SK-N-SH (cell line): ENCODE results near the gene PDK4. TPM values are rescaled to one million over a fixed set of nuclear protein-coding genes. Genes with fewer than 3 reads are reported as not detected.

Source experiments
- CTCF ChIA-PET: fragments of 300-600, 350-600 bp; formaldehyde crosslinking; extraction: SDS; loops from one replicate; lab custom pipeline; 2021; lab: Yijun Ruan, JAX
- POLR2A ChIA-PET: fragments of 350-600 bp; sonication (Branson Sonifier 250); formaldehyde crosslinking; extraction: SDS; loops from one replicate; lab custom pipeline; 2020; ENCODE audit warnings: antibody characterized with exemption, inconsistent platforms; lab: Yijun Ruan, JAX
- DNase-seq: peaks from one replicate; pipeline ENCODE4 v3.0.0; 2012
- H2AFZ ChIP-seq: fragments of 200-600 bp; sonication (generic); 2 replicates; pipeline ENCODE4 v1.8.1; 2016; ENCODE audit warnings: antibody characterized with exemption, mild to moderate bottlenecking, low read depth
- H3F3A ChIP-seq: fragments of 200-600 bp; sonication (generic); replicated peaks from 2 replicates; pipeline ENCODE3; 2016; ENCODE audit warnings: antibody characterized with exemption, mild to moderate bottlenecking; ENCODE audit not compliant: insufficient read depth
- H3K27ac ChIP-seq, 2 experiments: fragments of 200-500 bp in 1 of 2; fragments of 200-600 bp in 1 of 2; sonication (Bioruptor generic) in 1 of 2; sonication (generic), shearing (Covaris generic) in 1 of 2; 2 replicates each; pipeline versions ENCODE4 v1.5.1 to v1.6.1; 2014 to 2016; ENCODE audit warnings: low read depth in 2 of 2, inconsistent platforms in 1 of 2, low read length in 1 of 2, mild to moderate bottlenecking in 1 of 2, mixed read lengths in 1 of 2
- H3K27me3 ChIP-seq: fragments of 200-600 bp; sonication (generic), shearing (Covaris generic); 2 replicates; pipeline ENCODE4 v1.6.1; 2016; ENCODE audit warnings: mixed run types; ENCODE audit not compliant: insufficient read depth
- H3K36me3 ChIP-seq, 2 experiments: fragments of 200-500 bp in 1 of 2; fragments of 200-600 bp in 1 of 2; sonication (Bioruptor generic) in 1 of 2; sonication (generic) in 1 of 2; replicated peaks in 1 of 2; 2 replicates each; pipeline versions ENCODE3 to v1.5.1; 2014 to 2016; ENCODE audit warnings: low read length in 1 of 2, mild to moderate bottlenecking in 1 of 2; ENCODE audit not compliant: insufficient read depth in 2 of 2, control insufficient read depth in 1 of 2
- H3K4me1 ChIP-seq, 2 experiments: fragments of 200-500 bp in 1 of 2; fragments of 200-600 bp in 1 of 2; sonication (Bioruptor generic) in 1 of 2; sonication (generic), shearing (Covaris generic) in 1 of 2; 2 replicates each; pipeline versions ENCODE4 v1.5.1 to v1.6.1; 2014 to 2016; ENCODE audit warnings: low read depth in 1 of 2, low read length in 1 of 2, mixed run types in 1 of 2; ENCODE audit not compliant: insufficient read depth in 2 of 2, control insufficient read depth in 1 of 2
- H3K4me2 ChIP-seq: fragments of 200-600 bp; sonication (generic), shearing (Covaris generic); 2 replicates; pipeline ENCODE4 v1.6.1; 2017; ENCODE audit warnings: mixed run types
- H3K4me3 ChIP-seq, 2 experiments: fragments of 200-500 bp in 1 of 2; fragments of 200-600 bp in 1 of 2; sonication (Bioruptor generic) in 1 of 2; sonication (generic), shearing (Covaris generic) in 1 of 2; 2 replicates each; pipeline versions ENCODE4 v1.5.1 to v1.8.1; 2014 to 2016; ENCODE audit warnings: low read depth in 2 of 2, inconsistent platforms in 1 of 2, low read length in 1 of 2, mild to moderate bottlenecking in 1 of 2, mixed read lengths in 1 of 2, moderate library complexity in 1 of 2
- H3K79me2 ChIP-seq: fragments of 200-600 bp; sonication (generic); 2 replicates; pipeline ENCODE4 v1.8.1; 2017; ENCODE audit warnings: mild to moderate bottlenecking; ENCODE audit not compliant: insufficient read depth
- H3K9ac ChIP-seq: fragments of 200-600 bp; sonication (generic); 2 replicates; pipeline ENCODE4 v1.6.1; 2017; ENCODE audit warnings: mixed run types
- H3K9me2 ChIP-seq: fragments of 200-600 bp; sonication (generic); 2 replicates; pipeline ENCODE4 v1.6.1; 2017; ENCODE audit warnings: mixed run types
- H3K9me3 ChIP-seq: fragments of 200-600 bp; sonication (generic); 2 replicates; pipeline ENCODE4 v1.6.1; 2017; ENCODE audit warnings: mixed run types, mild to moderate bottlenecking, moderate library complexity
- H4K20me1 ChIP-seq: fragments of 200-600 bp; sonication (generic); 2 replicates; pipeline ENCODE4 v1.6.1; 2017; ENCODE audit warnings: mild to moderate bottlenecking, mixed run types; ENCODE audit not compliant: insufficient read depth
- CHD2 ChIP-seq: fragments of 150-350 bp; IDR thresholded peaks from 2 replicates; pipeline ENCODE4 v1.6.1; 2018; ENCODE audit warnings: low read length; ENCODE audit not compliant: partially characterized antibody
- CTCF ChIP-seq: fragments of 200-600 bp; sonication (generic); IDR thresholded peaks from 2 replicates; pipeline ENCODE4 v1.6.1; 2017; ENCODE audit warnings: antibody characterized with exemption, mild to moderate bottlenecking, moderate library complexity
- ELF1 ChIP-seq: IDR thresholded peaks from 2 replicates; pipeline ENCODE4 v1.4.0; 2012
- EP300 ChIP-seq, 2 experiments: IDR thresholded peaks; 2 replicates each; pipeline versions ENCODE4 v1.4.0 to v1.6.1; 2012; ENCODE audit warnings: borderline replicate concordance in 1 of 2, low read depth in 1 of 2, low read length in 1 of 2
- FOSL2 ChIP-seq: IDR thresholded peaks from 2 replicates; pipeline ENCODE4 v1.4.0; 2012; ENCODE audit warnings: low read depth, mild to moderate bottlenecking, moderate library complexity, borderline replicate concordance
- FOXM1 ChIP-seq: IDR thresholded peaks from 2 replicates; pipeline ENCODE4 v1.4.0; 2012; ENCODE audit warnings: low read depth, mild to moderate bottlenecking
- GATA2 ChIP-seq: sonication (generic); formaldehyde crosslinking; IDR thresholded peaks from 2 replicates; pipeline ENCODE4 v1.5.0; 2020; ENCODE audit warnings: mild to moderate bottlenecking, missing genetic modification reagents
- IRF3 ChIP-seq: fragments of 150-350 bp; IDR thresholded peaks from 2 replicates; pipeline ENCODE4 v1.6.1; 2016; ENCODE audit warnings: mild to moderate bottlenecking, low read depth, low read length
- JUND ChIP-seq: IDR thresholded peaks from 2 replicates; pipeline ENCODE4 v1.4.0; 2012
- MXI1 ChIP-seq: IDR thresholded peaks from 2 replicates; pipeline ENCODE4 v1.6.1; 2012; ENCODE audit warnings: mild to moderate bottlenecking, low read depth, low read length, improper control_type of control experiment
- NFIC ChIP-seq: IDR thresholded peaks from 2 replicates; pipeline ENCODE4 v1.4.0; 2012; ENCODE audit warnings: borderline replicate concordance
- PBX3 ChIP-seq: IDR thresholded peaks from 2 replicates; pipeline ENCODE4; 2012
- POLR2AphosphoS5 ChIP-seq: IDR thresholded peaks from 2 replicates; pipeline ENCODE4 v1.6.1; 2012; ENCODE audit warnings: low read depth, low read length
- RAD21 ChIP-seq: IDR thresholded peaks from 2 replicates; pipeline ENCODE4 v1.6.1; 2012; ENCODE audit warnings: mild to moderate bottlenecking, low read length
- RCOR1 ChIP-seq: fragments of 150-350 bp; IDR thresholded peaks from 2 replicates; pipeline ENCODE4 v1.6.1; 2017; ENCODE audit warnings: antibody characterized with exemption, low read length
- RFX5 ChIP-seq: IDR thresholded peaks from 2 replicates; pipeline ENCODE4 v1.6.1; 2012; ENCODE audit warnings: mild to moderate bottlenecking, improper control_type of control experiment, low read length
- RXRA ChIP-seq: IDR thresholded peaks from 2 replicates; pipeline ENCODE4 v1.4.0; 2012; ENCODE audit warnings: low read depth, mild to moderate bottlenecking, borderline replicate concordance
- YY1 ChIP-seq: IDR thresholded peaks from 2 replicates; pipeline ENCODE4 v1.4.0; 2012; ENCODE audit warnings: low read depth, mild to moderate bottlenecking
- WGBS: methylation state at CpG from one replicate; pipeline ENCODE4 v1.1.6; 2017; ENCODE audit warnings: low lambda C conversion rate; 5-methylcytosine and 5-hydroxymethylcytosine counted together
- polyA plus RNA-seq, 3 experiments: library from polyadenylated mRNA; depleted of rRNA; stranded (reverse); fragments of >200 nt; gene quantifications; 2 replicates each; pipeline ENCODE4 v1.2.3, GENCODE V29; 2012

PDK4 gene
- polyA plus RNA-seq, 1 of the 3 experiments (the other 2 are of a cell fraction) = 0.13 TPM

GRCh38 chr7:95569720-95570119 lies 26.6 kb downstream of the PDK4 start:
- no peaks in the 10 kb centered on the region for H3K4me1 ChIP-seq
- no peak for DNase-seq
- no peak overlapping the region for H3K4me2 ChIP-seq
- no peak for TF ChIP-seq RAD21
- no peak for TF ChIP-seq RCOR1
- TF ChIP-seq FOXM1 = no peak
- no peak for TF ChIP-seq IRF3
- TF ChIP-seq PBX3 = no peak
- no peak for TF ChIP-seq NFIC
- TF ChIP-seq EP300 (IDR thresholded peaks at IDR 0.05; ENCODE audit: borderline replicate concordance in 1 of 2, low read depth in 1 of 2, low read length in 1 of 2) = no peak
- TF ChIP-seq GATA2 (CRISPR knock-in tag) = no peak
- TF ChIP-seq JUND = no peak
- no peak for TF ChIP-seq FOSL2
- TF ChIP-seq RXRA = no peak
- no peak for TF ChIP-seq RFX5
- no peak for TF ChIP-seq ELF1
- TF ChIP-seq MXI1 = no peak
- TF ChIP-seq CHD2 = no peak
- no peak for TF ChIP-seq YY1
- no peak for TF ChIP-seq POLR2AphosphoS5
- TF ChIP-seq CTCF = no peak
- H3K9ac ChIP-seq = no peak overlapping the region
- ChIA-PET POLR2A (no interaction called here), CTCF (interaction anchor here (1.0 to 1.6 kb wide), 3 partner anchors 28 to 58 kb away, joined by 3 to 7 read pairs (median 3); no protein-coding TSS in a partner anchor)
- no peaks in the 10 kb centered on the region for H3K36me3 ChIP-seq
- no peak overlapping the region for H2AFZ ChIP-seq
- peaks cover 13% of the 10 kb centered on the region; the same call in 1 of the 2 replicates for H3K27me3 ChIP-seq
- H3K79me2 ChIP-seq = no peaks in the 10 kb centered on the region
- H4K20me1 ChIP-seq = no peaks in the 10 kb centered on the region
- no peaks in the 10 kb centered on the region for H3K9me2 ChIP-seq
- no peaks in the 10 kb centered on the region for H3F3A ChIP-seq
- WGBS = 4% methylated on average over 2 of the region's 2 CpGs
- no peaks in the 10 kb centered on the region for H3K9me3 ChIP-seq
- H3K27ac ChIP-seq = no peak overlapping the region
- H3K4me3 ChIP-seq = no peak overlapping the region
